GM20431 (cell line): ENCODE data around the gene OPALIN.

Experiments
- in situ Hi-C: fragments of 300-500 bp; cut with MseI, MboI; formaldehyde crosslinking; loops from one replicate; pipeline ENCODE4 v1.15.0; 2020; ENCODE audit warnings: low sequenced_read_pairs; ENCODE audit not compliant: unreplicated experiment

Gene OPALIN

GRCh38 chr10:96374985-96375830 is 16.4 kb upstream of the OPALIN start:
- in situ Hi-C loops = loop anchor here (25.0 kb wide), 1 partner anchor 237 kb away; no protein-coding TSS in a partner anchor

- in situ Hi-C loops = no loop called here
Measured at GRCh38 chr10:96374639-96374984, 15.8 kb upstream of the OPALIN start.

- in situ Hi-C loops = no loop called here
Measured at GRCh38 chr10:96374004-96374403, 15.2 kb upstream of the OPALIN start.

- in situ Hi-C loops = no loop called here
Measured at GRCh38 chr10:96371356-96371755, 12.6 kb upstream of the OPALIN start.

- in situ Hi-C loops = no loop called here
Measured at GRCh38 chr10:96370584-96371157, 11.9 kb upstream of the OPALIN start.

- in situ Hi-C loops = no loop called here
Measured at GRCh38 chr10:96369890-96370583, 11.2 kb upstream of the OPALIN start.

- in situ Hi-C loops = no loop called here
Measured at GRCh38 chr10:96368971-96369370, 10.2 kb upstream of the OPALIN start.

- in situ Hi-C loops = no loop called here
Measured at GRCh38 chr10:96367470-96367869, 8.7 kb upstream of the OPALIN start.

- in situ Hi-C loops = no loop called here
Measured at GRCh38 chr10:96366508-96366907, 7.7 kb upstream of the OPALIN start.

- in situ Hi-C loops = no loop called here
Measured at GRCh38 chr10:96365571-96365970, 6.8 kb upstream of the OPALIN start.

GRCh38 chr10:96360766-96361165 is 2.0 kb upstream of the OPALIN start:
- in situ Hi-C loops = no loop called here

- in situ Hi-C loops = no loop called here
Measured at GRCh38 chr10:96360331-96360730, 1.5 kb upstream of the OPALIN start.

- in situ Hi-C loops = no loop called here
Measured at GRCh38 chr10:96359616-96360015, 814 bp upstream of the OPALIN start.

- in situ Hi-C loops = no loop called here
Measured at GRCh38 chr10:96357038-96357620, 1.7 kb downstream of the OPALIN start.

GRCh38 chr10:96352582-96352981 is 6.2 kb downstream of the OPALIN start:
- in situ Hi-C loops = no loop called here

GRCh38 chr10:96352027-96352426 is 6.8 kb downstream of the OPALIN start:
- in situ Hi-C loops = no loop called here

GRCh38 chr10:96346295-96346694 is 12.5 kb downstream of the OPALIN start:
- in situ Hi-C loops = loop anchor here (25.0 kb wide), 1 partner anchor 334 kb away; no protein-coding TSS in a partner anchor

- in situ Hi-C loops = loop anchor here (25.0 kb wide), 1 partner anchor 333 kb away; no protein-coding TSS in a partner anchor
Measured at GRCh38 chr10:96345222-96345621, 13.6 kb downstream of the OPALIN start.

GRCh38 chr10:96344178-96344577 is 14.6 kb downstream of the OPALIN start:
- in situ Hi-C loops = loop anchor here (25.0 kb wide), 1 partner anchor 332 kb away; no protein-coding TSS in a partner anchor

- in situ Hi-C loops = loop anchor here (25.0 kb wide), 1 partner anchor 330 kb away; no protein-coding TSS in a partner anchor
Measured at GRCh38 chr10:96342402-96342801, 16.4 kb downstream of the OPALIN start.
